GM19372 (cell line): ENCODE measurements around the gene CCL4.
"Not testable (repeated sequence)": the region's sequence is repeated elsewhere in the genome, so short reads cannot be mapped to it uniquely, and the experiment has no call there.

Experiments
- ATAC-seq: cut with Tn5 transposase; IDR thresholded peaks from one replicate; pipeline ENCODE4 v1.9.1; 2021; ENCODE audit warnings: mild to moderate bottlenecking, low read depth, moderate library complexity; ENCODE audit not compliant: unreplicated experiment

The CCL4 gene

GRCh38 chr17:36087471-36087870 is 16.2 kb upstream of the CCL4 start:
- ATAC-seq = not testable (repeated sequence)

- not testable (repeated sequence) for ATAC-seq
Measured at GRCh38 chr17:36087897-36088572, 15.6 kb upstream of the CCL4 start.

- ATAC-seq = no peak
Measured at GRCh38 chr17:36088670-36089338, 14.8 kb upstream of the CCL4 start.

GRCh38 chr17:36089339-36089865 is 14.2 kb upstream of the CCL4 start:
- ATAC-seq = no peak

GRCh38 chr17:36089888-36090836 is 13.5 kb upstream of the CCL4 start, which contains the start of gene CCL3:
CCL3 (minus strand) TSS chr17:36090143; CDS start chr17:36090058, 85 bp downstream.
- peak; percentile 56 for ATAC-seq

GRCh38 chr17:36092230-36092629 is 11.4 kb upstream of the CCL4 start:
- no peak for ATAC-seq

GRCh38 chr17:36092715-36093114 is 10.9 kb upstream of the CCL4 start:
- ATAC-seq = not testable (repeated sequence)

- ATAC-seq = no peak
Measured at GRCh38 chr17:36094232-36094631, 9.4 kb upstream of the CCL4 start.

GRCh38 chr17:36094746-36095145 is 8.9 kb upstream of the CCL4 start:
- no peak for ATAC-seq

GRCh38 chr17:36095992-36096391 is 7.6 kb upstream of the CCL4 start:
- ATAC-seq = no peak

GRCh38 chr17:36099004-36099403 is 4.6 kb upstream of the CCL4 start:
- not testable (repeated sequence) for ATAC-seq

- not testable (repeated sequence) for ATAC-seq
Measured at GRCh38 chr17:36104246-36104645, 619 bp downstream of the CCL4 start.

- no peak for ATAC-seq
Measured at GRCh38 chr17:36104701-36105181, 1.1 kb downstream of the CCL4 start.

- ATAC-seq = no peak
Measured at GRCh38 chr17:36105781-36106492, 2.3 kb downstream of the CCL4 start.

GRCh38 chr17:36106493-36106835 is 2.8 kb downstream of the CCL4 start:
- no peak for ATAC-seq

GRCh38 chr17:36107660-36108059 is 4.0 kb downstream of the CCL4 start:
- ATAC-seq = no peak

GRCh38 chr17:36108265-36108664 is 4.6 kb downstream of the CCL4 start:
- not testable (repeated sequence) for ATAC-seq

- ATAC-seq = no peak
Measured at GRCh38 chr17:36111068-36111490, 7.5 kb downstream of the CCL4 start.

- ATAC-seq = no peak
Measured at GRCh38 chr17:36112572-36112971, 8.9 kb downstream of the CCL4 start.

GRCh38 chr17:36113131-36113530 is 9.5 kb downstream of the CCL4 start:
- ATAC-seq = not testable (repeated sequence)
